B cell (primary cell): ENCODE results near the gene CATSPER1. TPM values are rescaled to one million over a fixed set of nuclear protein-coding genes. Genes with fewer than 3 reads are reported as not detected.

Source experiments
- ATAC-seq: fragments of 200-7000 bp; cut with Tn5 transposase; one replicate; pipeline ENCODE4 v1.10.0; 2021; ENCODE audit warnings: low read depth, mild to moderate bottlenecking, moderate number of reproducible peaks, moderate library complexity
- CTCF ChIA-PET: fragments of 350-600 bp; sonication (Branson Sonifier 250); formaldehyde crosslinking; loops from one replicate; lab custom pipeline; 2021; ENCODE audit warnings: antibody characterized with exemption, inconsistent platforms; lab: Charles Lee
- POLR2A ChIA-PET: fragments of 350-600 bp; sonication (Branson Sonifier 250); formaldehyde crosslinking; loops from one replicate; lab custom pipeline; 2021; ENCODE audit warnings: antibody characterized with exemption; lab: Charles Lee
- DNase-seq: peaks from one replicate; pipeline ENCODE4 v3.0.0; 2013
- H2AFZ ChIP-seq: 2 replicates; pipeline ENCODE4 v1.6.1; 2012; ENCODE audit warnings: mild to moderate bottlenecking, low read depth, low read length; ENCODE audit not compliant: insufficient read depth, poor library complexity, severe bottlenecking
- H3K27ac ChIP-seq, 2 donors: 1 replicate in 1 of 2; 2 replicates in 1 of 2; pipeline ENCODE4 v1.5.1; 2012 to 2013; ENCODE audit warnings: low read length in 2 of 2, mild to moderate bottlenecking in 2 of 2, moderate library complexity in 1 of 2
- H3K27me3 ChIP-seq, 4 experiments: fragments of 200-600 bp in 1 of 4; sonication (generic) in 1 of 4; replicated peaks in 1 of 4; 1 replicate in 2 of 4; 2 replicates in 2 of 4; pipeline versions ENCODE4 v1.6.1 to v1.7.0; 2013 to 2016; ENCODE audit warnings: low read length in 3 of 4, mild to moderate bottlenecking in 2 of 4, mixed read lengths in 1 of 4, moderate library complexity in 1 of 4; ENCODE audit not compliant: insufficient read depth in 4 of 4, control insufficient read depth in 3 of 4; ENCODE audit errors: control extremely low read depth in 1 of 4
- H3K36me3 ChIP-seq, 2 experiments: replicated peaks in 1 of 2; 1 replicate in 1 of 2; 2 replicates in 1 of 2; pipeline versions ENCODE4 v1.6.1 to v1.7.1; 2013; ENCODE audit warnings: low read length in 1 of 2; ENCODE audit not compliant: insufficient read depth in 2 of 2, control insufficient read depth in 1 of 2; ENCODE audit errors: control extremely low read depth in 1 of 2, extremely low read depth in 1 of 2
- H3K4me1 ChIP-seq, 2 donors: fragments of 200-600 bp in 1 of 2; sonication (generic) in 1 of 2; 1 replicate in 1 of 2; 2 replicates in 1 of 2; pipeline versions ENCODE4 v1.5.1 to v1.6.1; 2013 to 2017; ENCODE audit warnings: low read length in 2 of 2; ENCODE audit not compliant: control insufficient read depth in 2 of 2, insufficient read depth in 2 of 2
- H3K4me2 ChIP-seq: replicated peaks from 2 replicates; pipeline ENCODE3; 2012; ENCODE audit warnings: mild to moderate bottlenecking, low read depth, low read length; ENCODE audit not compliant: poor library complexity, severe bottlenecking
- H3K4me3 ChIP-seq, 5 experiments: fragments of 200-600 bp in 1 of 5; sonication (generic) in 1 of 5; 1 replicate in 3 of 5; 2 replicates in 2 of 5; pipeline versions ENCODE4 v1.5.1 to v1.7.0; 2011 to 2016; ENCODE audit warnings: low read length in 4 of 5, mild to moderate bottlenecking in 4 of 5, low read depth in 2 of 5, control low read depth in 1 of 5, moderate library complexity in 1 of 5; ENCODE audit not compliant: insufficient read depth in 1 of 5; ENCODE audit errors: control extremely low read depth in 1 of 5, extremely low read depth in 1 of 5
- H3K79me2 ChIP-seq: fragments of 200-600 bp; sonication (generic); one replicate; pipeline ENCODE4 v1.6.0; 2016; ENCODE audit warnings: low read length; ENCODE audit not compliant: control insufficient read depth, insufficient read depth
- H3K9ac ChIP-seq: fragments of 200-600 bp; sonication (generic); 2 replicates; pipeline ENCODE4 v1.6.1; 2017; ENCODE audit warnings: mild to moderate bottlenecking, low read length, moderate library complexity
- H3K9me3 ChIP-seq, 3 donors: one replicate each; pipeline versions ENCODE4 v1.6.1 to v1.7.1; 2013; ENCODE audit warnings: low read length in 2 of 3; ENCODE audit not compliant: control insufficient read depth in 2 of 3, insufficient read depth in 1 of 3; ENCODE audit errors: control extremely low read depth in 1 of 3
- H4K20me1 ChIP-seq: 2 replicates; pipeline ENCODE4 v1.6.0; 2012; ENCODE audit warnings: mild to moderate bottlenecking, low read length; ENCODE audit not compliant: insufficient read depth, control insufficient read depth, poor library complexity, severe bottlenecking
- H3K27ac Mint-ChIP-seq: one replicate; pipeline ENCODE4 v1.8.0; 2021; ENCODE audit warnings: mixed read lengths
- H3K27me3 Mint-ChIP-seq: one replicate; pipeline ENCODE4 v1.8.0; 2021; ENCODE audit warnings: mixed read lengths
- H3K4me1 Mint-ChIP-seq: one replicate; pipeline ENCODE4 v1.8.0; 2021; ENCODE audit warnings: mixed read lengths
- H3K4me3 Mint-ChIP-seq: one replicate; pipeline ENCODE4 v1.8.0; 2021; ENCODE audit warnings: mixed read lengths
- H3K9me3 Mint-ChIP-seq: one replicate; pipeline ENCODE4 v1.8.0; 2022; ENCODE audit warnings: mixed read lengths; ENCODE audit not compliant: insufficient read depth
- EZH2 ChIP-seq: IDR thresholded peaks from 2 replicates; pipeline ENCODE4 v1.6.1; 2012; ENCODE audit warnings: borderline replicate concordance, low read depth, mild to moderate bottlenecking, moderate library complexity, low read length; ENCODE audit not compliant: insufficient read depth, poor library complexity, severe bottlenecking
- WGBS: methylation state at CpG from one replicate; pipeline ENCODE4 v1.1.5; 2013; ENCODE audit warnings: missing lambda C conversion rate; ENCODE audit not compliant: insufficient coverage; 5-methylcytosine and 5-hydroxymethylcytosine counted together
- intact Hi-C: fragments of 100-400 bp; cut with micrococcal nuclease; formaldehyde crosslinking; loops from one replicate; pipeline ENCODE4 v1.10.0; 2022
- polyA plus RNA-seq: library from polyadenylated mRNA; depleted of rRNA; stranded (reverse); fragments of >200 nt; gene quantifications from 2 replicates; pipeline ENCODE4 v1.2.3, GENCODE V29; 2012
- total RNA-seq, 2 donors: library from RNA; stranded (reverse); fragments of 120-200 nt in 1 of 2; gene quantifications; 1 replicate in 1 of 2; 2 replicates in 1 of 2; pipeline versions ENCODE4 v1.2.3 to v1.2.4, GENCODE V29; 2013 to 2022
- TF ChIP-seq, protein P1 (sequence below): fragments of 200-600 bp; IDR thresholded peaks from one replicate; pipeline ENCODE4 v1.8.0; 2022; ENCODE audit warnings: antibody characterized with exemption, mild to moderate bottlenecking

The CATSPER1 gene
- total and polyA plus RNA-seq, 2 donors (not counting 1 experiment from before 2014, with no cell fraction given) = not detected

DNA sequence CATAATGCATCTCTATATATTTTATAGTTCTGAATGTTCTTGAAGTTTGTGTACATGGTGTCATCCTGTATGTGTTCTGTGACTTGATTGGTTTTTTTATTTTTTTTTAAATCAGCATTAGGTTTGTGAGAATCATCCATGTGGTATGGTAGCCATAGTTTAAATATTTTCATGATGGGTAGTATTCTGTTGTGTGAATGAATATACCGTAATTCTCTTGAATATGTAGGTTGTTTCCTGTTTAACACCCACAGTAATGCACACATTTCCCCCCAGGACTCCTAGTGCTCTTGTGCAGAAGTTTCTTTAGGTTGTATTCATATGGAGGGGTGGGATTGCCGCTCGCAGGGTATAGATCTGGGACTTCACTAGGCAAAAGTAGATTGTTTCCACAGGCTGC lies 45.8 kb upstream of the CATSPER1 start:
- Histone ChIP-seq H3K4me3 (peak overlapping the region in 4 of 5 experiments; percentile 66 to 92 (median 72)), H3K79me2 (peaks cover 68% of the 10 kb centered on the region), H3K27me3 (no peaks in the 10 kb centered on the region), H3K9me3 (no peaks in the 10 kb centered on the region), H3K27ac (peak overlapping the region in 1 of 2 donors; percentile 57), H3K4me1 (peaks cover 54 to 55% of the 10 kb centered on the region in 2 donors), H3K4me2 (peak overlapping the region; percentile 91), H4K20me1 (peaks cover 38% of the 10 kb centered on the region), H2AFZ (no peak overlapping the region), H3K9ac (peak overlapping the region; percentile 85), H3K36me3 (peaks cover 1 to 45% of the 10 kb centered on the region in 2 experiments)
- ChIA-PET CTCF (interaction anchor here (0.8 to 7.4 kb wide), 7 partner anchors 7 to 150 kb away, joined by 3 to 98 read pairs (median 7); no protein-coding TSS in a partner anchor), POLR2A (interaction anchor here (1.1 to 3.3 kb wide), 2 partner anchors 9 to 44 kb away, joined by 3 to 23 read pairs; no protein-coding TSS in a partner anchor)
- H3K27me3 Mint-ChIP-seq = no peaks in the 10 kb centered on the region
- no CpG with 5 or more reads among the region's 3 CpGs for WGBS
- H3K27ac Mint-ChIP-seq = peak overlapping the region; percentile 74
- intact Hi-C loops = no loop called here
- no peak for DNase-seq
- H3K4me3 Mint-ChIP-seq = peak overlapping the region; percentile 90
- TF ChIP-seq, protein P1, sequence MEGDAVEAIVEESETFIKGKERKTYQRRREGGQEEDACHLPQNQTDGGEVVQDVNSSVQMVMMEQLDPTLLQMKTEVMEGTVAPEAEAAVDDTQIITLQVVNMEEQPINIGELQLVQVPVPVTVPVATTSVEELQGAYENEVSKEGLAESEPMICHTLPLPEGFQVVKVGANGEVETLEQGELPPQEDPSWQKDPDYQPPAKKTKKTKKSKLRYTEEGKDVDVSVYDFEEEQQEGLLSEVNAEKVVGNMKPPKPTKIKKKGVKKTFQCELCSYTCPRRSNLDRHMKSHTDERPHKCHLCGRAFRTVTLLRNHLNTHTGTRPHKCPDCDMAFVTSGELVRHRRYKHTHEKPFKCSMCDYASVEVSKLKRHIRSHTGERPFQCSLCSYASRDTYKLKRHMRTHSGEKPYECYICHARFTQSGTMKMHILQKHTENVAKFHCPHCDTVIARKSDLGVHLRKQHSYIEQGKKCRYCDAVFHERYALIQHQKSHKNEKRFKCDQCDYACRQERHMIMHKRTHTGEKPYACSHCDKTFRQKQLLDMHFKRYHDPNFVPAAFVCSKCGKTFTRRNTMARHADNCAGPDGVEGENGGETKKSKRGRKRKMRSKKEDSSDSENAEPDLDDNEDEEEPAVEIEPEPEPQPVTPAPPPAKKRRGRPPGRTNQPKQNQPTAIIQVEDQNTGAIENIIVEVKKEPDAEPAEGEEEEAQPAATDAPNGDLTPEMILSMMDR = no peak
- no peak for TF ChIP-seq EZH2
- no peak for ATAC-seq
- H3K9me3 Mint-ChIP-seq = no peaks in the 10 kb centered on the region
- H3K4me1 Mint-ChIP-seq = peaks cover 68% of the 10 kb centered on the region

DNA sequence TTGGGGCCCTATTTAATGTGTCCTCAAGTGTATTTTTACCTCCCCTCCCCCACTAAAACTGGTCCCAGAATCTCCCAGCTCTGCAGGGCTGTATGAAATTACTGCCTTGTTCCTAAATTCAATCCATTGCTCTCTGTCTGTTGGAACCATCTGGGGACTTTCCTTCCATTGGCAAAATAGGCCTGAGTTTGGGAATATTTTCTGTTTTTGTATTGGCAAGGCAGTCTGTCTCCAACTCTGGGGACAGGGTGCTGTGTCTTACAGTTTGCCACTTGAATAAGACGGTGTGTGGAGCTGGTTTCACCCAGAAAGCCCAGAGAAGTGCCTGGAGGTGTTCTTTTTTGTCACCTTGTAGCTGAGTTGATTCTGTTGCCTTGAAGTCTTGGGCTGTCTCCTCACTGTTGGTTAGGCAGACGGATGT lies 45.1 kb upstream of the CATSPER1 start:
- H3K27ac ChIP-seq = peak overlapping the region; percentile 21 to 57
- H3K79me2 ChIP-seq = peaks cover 61% of the 10 kb centered on the region
- H3K4me3 ChIP-seq = peak overlapping the region; percentile 66 to 92 (median 76)
- H2AFZ ChIP-seq = peak overlapping the region; percentile 69
- intact Hi-C loops = no loop called here
- Mint-ChIP-seq H3K4me3 (peak overlapping the region; percentile 90), H3K27ac (peak overlapping the region; percentile 91), H3K4me1 (peaks cover 67% of the 10 kb centered on the region), H3K27me3 (no peaks in the 10 kb centered on the region), H3K9me3 (no peaks in the 10 kb centered on the region)
- peaks cover 42% of the 10 kb centered on the region for H4K20me1 ChIP-seq
- peaks cover 54 to 55% of the 10 kb centered on the region in 2 donors for H3K4me1 ChIP-seq
- ChIA-PET POLR2A (interaction anchor here (1.0 to 3.3 kb wide), 4 partner anchors 10 to 44 kb away, joined by 3 to 23 read pairs (median 3); no protein-coding TSS in a partner anchor), CTCF (interaction anchor here (0.8 to 7.4 kb wide), 11 partner anchors 8 to 151 kb away, joined by 3 to 98 read pairs (median 4); partner anchors contain the start of gene SF3B2)
- H3K4me2 ChIP-seq = peak overlapping the region; percentile 91
- no CpG with 5 or more reads among the region's 2 CpGs for WGBS
- H3K36me3 ChIP-seq = peaks cover 1 to 47% of the 10 kb centered on the region in 2 experiments
- no peak for TF ChIP-seq EZH2
- TF ChIP-seq, protein P1 = no peak
- H3K9ac ChIP-seq = peak overlapping the region; percentile 85
- no peak for DNase-seq
- no peak for ATAC-seq
- no peaks in the 10 kb centered on the region for H3K9me3 ChIP-seq
- no peaks in the 10 kb centered on the region for H3K27me3 ChIP-seq
